AG04450 (cell line): ENCODE measurements around the gene HSH2D. TPM values are rescaled to one million over a fixed set of nuclear protein-coding genes. Genes with fewer than 3 reads are reported as not detected.

Source experiments
- CTCF ChIA-PET: fragments of 300-600, 350-600 bp; formaldehyde crosslinking; extraction: SDS; loops from one replicate; lab custom pipeline; 2022; ENCODE audit warnings: antibody characterized with exemption, inconsistent platforms; lab: Charles Lee
- POLR2A ChIA-PET: fragments of 350-600 bp; formaldehyde crosslinking; extraction: SDS; loops from one replicate; lab custom pipeline; 2021; ENCODE audit warnings: antibody characterized with exemption, inconsistent platforms; lab: Yijun Ruan, JAX
- DNase-seq: peaks from one replicate; pipeline ENCODE4 v3.0.0-alpha.2; 2011; ENCODE audit warnings: low read depth, low spot score
- H3K27ac ChIP-seq: one replicate; pipeline ENCODE4 v1.5.1; 2012; ENCODE audit warnings: low read depth, low read length, control low read depth
- H3K27me3 ChIP-seq: one replicate; pipeline ENCODE4 v1.6.0; 2012; ENCODE audit warnings: low read length; ENCODE audit not compliant: control insufficient read depth, insufficient read depth
- H3K4me3 ChIP-seq: 2 replicates; pipeline ENCODE4 v1.5.1; 2011; ENCODE audit warnings: mild to moderate bottlenecking, low read depth, low read length, control low read depth
- H3K9me3 ChIP-seq: 2 replicates; pipeline ENCODE4 v1.5.1; 2012; ENCODE audit warnings: low read length; ENCODE audit not compliant: control insufficient read depth, insufficient read depth
- CTCF ChIP-seq: IDR thresholded peaks from 2 replicates; pipeline ENCODE4 v1.5.1; 2011; ENCODE audit warnings: low read depth, low read length, control low read depth, inconsistent platforms
- polyA plus RNA-seq: library from polyadenylated mRNA; depleted of rRNA; stranded (reverse); fragments of >200 nt; gene quantifications from 2 replicates; pipeline ENCODE4 v1.2.3, GENCODE V29; 2011

The HSH2D gene
- polyA plus RNA-seq, 1 experiment: not detected

DNA sequence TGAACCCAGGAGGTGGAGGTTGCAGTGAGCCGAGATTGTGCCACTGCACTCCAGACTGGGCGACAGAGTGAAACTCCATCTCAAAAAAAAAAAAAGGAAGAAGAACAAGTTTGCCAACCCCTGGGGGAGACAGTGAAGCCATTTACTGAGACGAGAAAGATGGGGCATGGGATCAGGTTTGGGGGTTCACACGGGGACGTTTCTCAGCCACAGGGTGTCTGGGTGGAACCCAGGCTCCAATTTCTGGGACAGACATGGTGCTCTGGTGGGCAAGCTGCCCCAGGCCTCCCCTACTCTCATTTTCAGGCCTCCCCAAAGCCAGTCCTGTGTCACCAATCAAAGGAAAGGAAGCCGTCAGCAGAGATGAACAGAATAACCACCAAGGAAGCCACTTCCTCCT lies 13.4 kb downstream of the HSH2D start:
- TF ChIP-seq CTCF: no peak
- CTCF ChIA-PET: no interaction called here

GRCh38 chr19:16157601-16158000 lies 14.1 kb downstream of the HSH2D start:
- ChIA-PET POLR2A (no interaction called here), CTCF (no interaction called here)
- TF ChIP-seq CTCF: no peak
- H3K9me3 ChIP-seq: peaks cover 10% of the 10 kb centered on the region
- H3K27me3 ChIP-seq: peaks cover 3% of the 10 kb centered on the region
- no peak overlapping the region for H3K27ac ChIP-seq
- H3K4me3 ChIP-seq: no peak overlapping the region
- no peak for DNase-seq

More for the DNA sequence above, 13.4 kb downstream of the HSH2D start:
- DNase-seq: no peak
- POLR2A ChIA-PET: no interaction called here
- Histone ChIP-seq H3K4me3 (no peak overlapping the region), H3K27ac (no peak overlapping the region), H3K9me3 (peaks cover 10% of the 10 kb centered on the region), H3K27me3 (peaks cover 3% of the 10 kb centered on the region)

DNA sequence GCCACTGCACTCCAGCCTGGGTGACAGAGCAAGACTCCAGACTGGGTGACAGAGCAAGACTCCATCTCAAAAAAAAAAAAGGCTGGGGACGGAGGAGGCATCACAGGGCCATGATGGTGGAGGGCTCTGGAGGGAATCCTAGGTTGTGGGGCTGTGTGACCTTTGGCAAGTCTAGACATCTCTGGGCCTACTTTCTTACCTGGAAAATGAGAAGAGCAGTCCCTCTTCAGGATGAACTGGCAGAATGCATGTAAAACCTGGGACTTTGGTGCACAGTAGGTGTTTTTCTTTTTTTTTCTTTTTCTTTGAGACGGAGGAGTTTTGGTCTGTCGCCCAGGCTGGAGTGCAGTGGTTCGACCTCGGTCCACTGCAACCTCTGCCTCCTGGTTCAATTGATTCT lies 16.2 kb downstream of the HSH2D start:
- DNase-seq: no peak
- Histone ChIP-seq H3K27me3 (peaks cover 3% of the 10 kb centered on the region), H3K9me3 (no peaks in the 10 kb centered on the region), H3K4me3 (no peak overlapping the region), H3K27ac (no peak overlapping the region)
- CTCF ChIA-PET: no interaction called here
- no peak for TF ChIP-seq CTCF
- POLR2A ChIA-PET: no interaction called here

- Histone ChIP-seq H3K4me3 (no peak overlapping the region), H3K27ac (no peak overlapping the region), H3K9me3 (no peaks in the 10 kb centered on the region), H3K27me3 (no peaks in the 10 kb centered on the region)
- DNase-seq: no peak
- TF ChIP-seq CTCF: no peak
- CTCF ChIA-PET: interaction anchor here (0.7 kb wide), 1 partner anchor 97 kb away, joined by 6 read pairs; no protein-coding TSS in a partner anchor
- POLR2A ChIA-PET: no interaction called here
These were observed 17.0 kb downstream of the HSH2D start for GRCh38 chr19:16160445-16160942.

GRCh38 chr19:16160943-16161560 lies 17.6 kb downstream of the HSH2D start:
- DNase-seq: peak; percentile 27
- no peak for TF ChIP-seq CTCF
- Histone ChIP-seq H3K4me3 (no peak overlapping the region), H3K9me3 (no peaks in the 10 kb centered on the region), H3K27me3 (no peaks in the 10 kb centered on the region), H3K27ac (peak overlapping the region; percentile 73)
- CTCF ChIA-PET: interaction anchor here (1.1 kb wide), 1 partner anchor 119 kb away, joined by 3 read pairs; no protein-coding TSS in a partner anchor
- POLR2A ChIA-PET: interaction anchor here (1.5 kb wide), 1 partner anchor 85 kb away, joined by 3 read pairs; the partner anchor contains the start of gene TPM4
